Gastroesophageal sphincter (tissue), 3 donors: ENCODE measurements around the gene GZMM.

Source experiments
- POLR2A ChIP-seq, 2 donors: fragments of 450-650 bp; IDR thresholded peaks; one replicate each; pipeline ENCODE4 v1.6.1; 2017; ENCODE audit warnings: antibody characterized with exemption in 2 of 2, mild to moderate bottlenecking in 2 of 2, moderate library complexity in 1 of 2
- POLR2AphosphoS5 ChIP-seq: sonication (generic); formaldehyde crosslinking; IDR thresholded peaks from one replicate; pipeline ENCODE4 v1.6.1; 2017; ENCODE audit warnings: antibody characterized with exemption
- TF ChIP-seq, protein P1 (sequence below), 4 experiments: fragments of 200-600 bp in 2 of 4; fragments of 450-650 bp in 2 of 4; sonication (generic) in 1 of 4; IDR thresholded peaks; one replicate each; pipeline ENCODE4 v1.5.1; 2017 to 2019; ENCODE audit warnings: antibody characterized with exemption in 4 of 4, mild to moderate bottlenecking in 2 of 4, moderate library complexity in 2 of 4

DNA sequence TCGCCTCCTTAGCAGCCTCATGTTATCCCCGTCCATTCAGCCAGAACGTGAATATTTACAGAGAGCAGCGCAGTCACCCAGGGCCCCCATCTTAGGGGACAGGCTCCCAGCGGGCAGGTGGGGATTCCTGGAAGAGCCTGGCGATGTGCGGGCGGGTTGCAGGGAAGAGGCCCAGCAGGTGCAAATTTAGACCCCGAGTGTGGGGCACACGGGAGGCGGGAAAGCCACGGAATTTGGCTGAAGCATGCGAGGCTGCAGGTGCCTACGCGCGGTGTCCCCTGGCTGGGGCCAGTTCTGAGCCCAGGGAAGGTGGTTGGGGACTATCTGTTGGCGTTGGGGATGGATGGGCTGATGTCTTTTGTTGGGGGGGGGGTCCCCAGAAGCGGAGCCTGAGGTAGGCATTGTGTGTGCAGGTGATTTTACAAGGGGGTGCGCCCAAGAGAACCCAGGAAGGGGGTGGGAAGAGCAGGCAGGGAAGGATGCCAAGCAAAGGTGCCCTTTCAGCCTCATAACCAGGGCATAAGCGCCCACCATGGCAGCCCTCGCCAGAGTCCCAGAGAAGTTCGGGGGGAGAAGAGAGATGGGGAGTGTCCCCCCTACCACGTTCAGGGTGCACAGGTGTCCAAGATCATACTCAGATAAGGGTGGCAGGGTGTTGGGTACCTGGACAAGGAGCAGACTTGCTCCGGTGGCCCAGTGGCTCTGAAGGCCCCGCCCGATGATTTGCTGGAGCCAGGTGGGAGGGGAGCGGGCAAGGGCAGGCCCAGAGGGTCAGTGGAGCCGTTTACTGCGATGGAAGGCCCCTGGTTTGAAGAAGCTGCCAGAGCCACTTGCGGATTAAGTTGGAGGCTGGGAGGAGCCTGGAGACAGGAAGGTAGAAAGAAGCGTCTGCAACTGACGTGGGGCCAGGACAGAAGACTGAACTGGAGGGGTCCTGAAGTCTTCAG, 35.4 kb upstream of the GZMM start:
- TF ChIP-seq, protein P1, sequence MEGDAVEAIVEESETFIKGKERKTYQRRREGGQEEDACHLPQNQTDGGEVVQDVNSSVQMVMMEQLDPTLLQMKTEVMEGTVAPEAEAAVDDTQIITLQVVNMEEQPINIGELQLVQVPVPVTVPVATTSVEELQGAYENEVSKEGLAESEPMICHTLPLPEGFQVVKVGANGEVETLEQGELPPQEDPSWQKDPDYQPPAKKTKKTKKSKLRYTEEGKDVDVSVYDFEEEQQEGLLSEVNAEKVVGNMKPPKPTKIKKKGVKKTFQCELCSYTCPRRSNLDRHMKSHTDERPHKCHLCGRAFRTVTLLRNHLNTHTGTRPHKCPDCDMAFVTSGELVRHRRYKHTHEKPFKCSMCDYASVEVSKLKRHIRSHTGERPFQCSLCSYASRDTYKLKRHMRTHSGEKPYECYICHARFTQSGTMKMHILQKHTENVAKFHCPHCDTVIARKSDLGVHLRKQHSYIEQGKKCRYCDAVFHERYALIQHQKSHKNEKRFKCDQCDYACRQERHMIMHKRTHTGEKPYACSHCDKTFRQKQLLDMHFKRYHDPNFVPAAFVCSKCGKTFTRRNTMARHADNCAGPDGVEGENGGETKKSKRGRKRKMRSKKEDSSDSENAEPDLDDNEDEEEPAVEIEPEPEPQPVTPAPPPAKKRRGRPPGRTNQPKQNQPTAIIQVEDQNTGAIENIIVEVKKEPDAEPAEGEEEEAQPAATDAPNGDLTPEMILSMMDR (IDR thresholded peaks at IDR 0.05): no peak
- TF ChIP-seq POLR2AphosphoS5 (no peak), POLR2A (IDR thresholded peaks at IDR 0.05) (no peak)
